ENCODE measurements around the gene MED22.
"Not testable (repeated sequence)": the region's sequence is repeated elsewhere in the genome, so short reads cannot be mapped to it uniquely, and the experiment has no call there.

Gene MED22

GRCh38 chr9:133347985-133348717 is at the start of gene MED22, which contains the start of gene RPL7A:
TSS of gene MED22 (minus strand) at chr9:133348131. CDS start at chr9:133346662, 1,469 bp downstream.
TSS of gene RPL7A (plus strand) at chr9:133348218. CDS start at chr9:133348244, 26 bp downstream.
- no peak for TF ChIP-seq CTCF (IDR thresholded peaks at IDR 0.05; ENCODE audit: insufficient read depth, low read length, poor library complexity, severe bottlenecking)
- peaks cover 44% of the 10 kb centered on the region for H3K36me3 ChIP-seq (ENCODE audit: control insufficient read depth, insufficient read depth, low read length)
- peak; percentile 86 for DNase-seq (ENCODE audit: extremely low read depth, insufficient read length)
- H3K27me3 ChIP-seq (replicated peaks; ENCODE audit: control insufficient read depth, insufficient read depth, low read length), result no peaks in the 10 kb centered on the region
- H3K4me3 ChIP-seq (replicated peaks; ENCODE audit: low read depth, low read length), result peak within 1 kb of the TSS; percentile 99

DNA sequence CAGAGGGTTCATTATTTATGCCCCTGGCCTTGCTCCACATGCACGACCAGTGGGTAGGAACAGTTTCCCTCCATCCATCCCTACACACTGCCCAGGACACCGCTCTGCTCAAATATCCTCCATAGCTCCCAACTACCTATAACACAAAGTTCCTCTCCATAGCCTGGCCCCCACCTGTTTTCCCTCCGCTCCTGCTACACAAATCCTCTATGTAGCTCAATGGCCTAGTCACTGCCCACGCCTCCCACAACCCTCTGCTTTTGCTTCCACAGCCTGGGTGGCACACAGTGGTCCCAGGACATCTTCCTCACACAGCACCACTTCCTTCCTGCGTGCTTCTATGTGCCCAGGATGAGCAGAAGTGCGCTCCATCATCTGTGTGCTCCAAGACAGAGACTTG is 49.4 kb upstream of the MED22 start:
- H3K36me3 ChIP-seq (ENCODE audit: control insufficient read depth, insufficient read depth, low read length), result peaks cover 2% of the 10 kb centered on the region
- DNase-seq (ENCODE audit: extremely low read depth, insufficient read length), result no peak
- no peak overlapping the region for H3K4me3 ChIP-seq (replicated peaks; ENCODE audit: low read depth, low read length)
- TF ChIP-seq CTCF (IDR thresholded peaks at IDR 0.05; ENCODE audit: insufficient read depth, low read length, poor library complexity, severe bottlenecking), result no peak
- no peaks in the 10 kb centered on the region for H3K27me3 ChIP-seq (replicated peaks; ENCODE audit: control insufficient read depth, insufficient read depth, low read length)

DNA sequence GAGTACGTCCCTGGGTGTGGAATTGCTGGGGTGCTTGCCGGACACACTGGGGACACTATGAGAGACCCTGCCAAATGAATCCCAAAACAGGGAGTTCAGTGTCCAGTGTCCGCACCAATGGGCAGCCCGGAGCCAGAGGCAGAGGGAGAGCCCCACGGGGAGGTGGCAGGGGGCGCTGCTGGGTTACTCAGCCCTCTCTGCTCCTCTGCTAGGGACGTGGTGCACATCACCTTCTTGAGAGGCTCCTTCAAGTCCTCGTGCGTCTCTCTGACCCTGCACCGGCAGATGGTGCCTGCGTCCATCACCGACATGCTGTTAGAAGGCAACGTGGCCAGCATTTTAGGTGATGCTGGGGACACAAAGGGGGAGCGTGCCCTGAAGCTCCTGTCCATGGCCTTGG is 49.0 kb upstream of the MED22 start:
- no peaks in the 10 kb centered on the region for H3K36me3 ChIP-seq (ENCODE audit: control insufficient read depth, insufficient read depth, low read length)
- H3K27me3 ChIP-seq (replicated peaks; ENCODE audit: control insufficient read depth, insufficient read depth, low read length), result no peaks in the 10 kb centered on the region
- TF ChIP-seq CTCF (IDR thresholded peaks at IDR 0.05; ENCODE audit: insufficient read depth, low read length, poor library complexity, severe bottlenecking), result peak; percentile 48
- no peak for DNase-seq (ENCODE audit: extremely low read depth, insufficient read length)
- H3K4me3 ChIP-seq (replicated peaks; ENCODE audit: low read depth, low read length), result no peak overlapping the region

DNA sequence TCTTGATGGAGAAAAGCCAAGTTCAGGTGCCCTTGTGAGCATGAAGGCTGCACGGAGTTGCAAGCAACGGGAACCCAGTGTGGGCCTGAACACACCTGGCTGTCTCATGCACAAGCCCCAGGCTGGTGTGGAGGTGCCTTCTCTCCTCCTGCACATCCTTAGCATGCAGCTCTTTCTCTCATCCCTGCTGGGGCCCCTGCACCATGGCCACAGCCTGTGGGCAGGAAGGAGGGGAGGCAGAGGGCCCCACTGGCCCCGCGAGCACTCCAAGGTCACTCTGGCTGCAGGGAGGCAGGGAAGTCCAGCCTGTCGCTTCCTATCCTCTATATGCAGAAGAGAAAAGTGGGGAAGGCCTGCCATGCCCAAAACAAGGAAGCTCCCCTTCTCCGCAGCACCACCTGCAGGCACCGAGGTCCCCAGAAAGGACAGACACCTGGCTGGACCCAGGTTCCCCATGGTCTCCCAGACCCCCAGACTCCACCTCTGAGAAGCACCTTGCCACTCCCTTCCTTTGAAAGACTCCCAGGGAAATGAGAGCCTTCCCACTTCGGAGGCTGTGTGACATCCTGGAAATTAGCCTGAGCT is 46.8 kb upstream of the MED22 start:
- DNase-seq (ENCODE audit: extremely low read depth, insufficient read length), result no peak
- no peak for TF ChIP-seq CTCF (IDR thresholded peaks at IDR 0.05; ENCODE audit: insufficient read depth, low read length, poor library complexity, severe bottlenecking)
- H3K36me3 ChIP-seq (ENCODE audit: control insufficient read depth, insufficient read depth, low read length), result no peaks in the 10 kb centered on the region
- H3K4me3 ChIP-seq (replicated peaks; ENCODE audit: low read depth, low read length), result no peak overlapping the region
- no peaks in the 10 kb centered on the region for H3K27me3 ChIP-seq (replicated peaks; ENCODE audit: control insufficient read depth, insufficient read depth, low read length)

- no peak overlapping the region for H3K4me3 ChIP-seq (replicated peaks; ENCODE audit: low read depth, low read length)
- no peak for DNase-seq (ENCODE audit: extremely low read depth, insufficient read length)
- no peaks in the 10 kb centered on the region for H3K36me3 ChIP-seq (ENCODE audit: control insufficient read depth, insufficient read depth, low read length)
- H3K27me3 ChIP-seq (replicated peaks; ENCODE audit: control insufficient read depth, insufficient read depth, low read length), result no peaks in the 10 kb centered on the region
- no peak for TF ChIP-seq CTCF (IDR thresholded peaks at IDR 0.05; ENCODE audit: insufficient read depth, low read length, poor library complexity, severe bottlenecking)
Observed at GRCh38 chr9:133393399-133393798, 45.5 kb upstream of the MED22 start.

DNA sequence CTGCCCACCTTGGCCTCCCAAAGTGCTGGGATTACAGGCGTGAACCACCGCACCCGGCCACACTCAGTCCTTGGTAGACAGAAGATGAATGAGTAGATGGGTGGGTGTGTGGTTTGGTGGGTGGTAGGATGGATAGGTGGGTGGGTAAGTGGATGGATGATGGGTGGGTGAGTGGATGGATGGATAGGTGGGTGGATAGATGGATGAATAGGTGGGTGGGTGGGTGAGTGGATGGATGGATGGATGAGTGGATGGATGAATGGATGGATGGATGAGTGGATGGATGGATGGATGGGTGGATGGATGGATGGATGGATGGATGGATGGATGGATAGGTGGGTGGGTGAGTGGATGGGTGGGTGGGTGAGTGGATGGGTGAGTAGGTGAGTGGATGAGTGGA is 44.4 kb upstream of the MED22 start:
- DNase-seq (ENCODE audit: extremely low read depth, insufficient read length), result not testable (repeated sequence)

DNA sequence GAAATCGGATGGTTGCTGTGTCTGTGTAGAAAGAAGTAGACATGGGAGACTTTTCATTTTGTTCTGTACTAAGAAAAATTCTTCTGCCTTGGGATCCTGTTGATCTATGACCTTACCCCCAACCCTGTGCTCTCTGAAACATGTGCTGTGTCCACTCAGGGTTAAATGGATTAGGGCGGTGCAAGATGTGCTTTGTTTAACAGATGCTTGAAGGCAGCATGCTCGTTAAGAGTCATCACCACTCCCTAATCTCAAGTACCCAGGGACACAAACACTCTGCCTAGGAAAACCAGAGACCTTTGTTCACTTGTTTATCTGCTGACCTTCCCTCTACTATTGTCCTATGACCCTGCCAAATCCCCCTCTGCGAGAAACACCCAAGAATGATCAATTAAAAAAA is 43.5 kb upstream of the MED22 start:
- H3K27me3 ChIP-seq (replicated peaks; ENCODE audit: control insufficient read depth, insufficient read depth, low read length), result not testable (repeated sequence)

More for the DNA sequence above, 44.4 kb upstream of the MED22 start:
- not testable (repeated sequence) for H3K4me3 ChIP-seq (replicated peaks; ENCODE audit: low read depth, low read length); H3K36me3 ChIP-seq (ENCODE audit: control insufficient read depth, insufficient read depth, low read length); H3K27me3 ChIP-seq (replicated peaks; ENCODE audit: control insufficient read depth, insufficient read depth, low read length)

More for the DNA sequence above, 43.5 kb upstream of the MED22 start:
- not testable (repeated sequence) for H3K36me3 ChIP-seq (ENCODE audit: control insufficient read depth, insufficient read depth, low read length); H3K4me3 ChIP-seq (replicated peaks; ENCODE audit: low read depth, low read length); DNase-seq (ENCODE audit: extremely low read depth, insufficient read length)

All from GM06990 (cell line).